Transverse colon (tissue), 4 donors: ENCODE data around the gene TUBB2B.

Experiments used
- EP300 ChIP-seq: sonication (generic); formaldehyde crosslinking; IDR thresholded peaks from one replicate; pipeline ENCODE4 v1.6.1; 2017; ENCODE audit warnings: antibody characterized with exemption, low read depth
- POLR2A ChIP-seq: fragments of 450-650 bp; IDR thresholded peaks from one replicate; pipeline ENCODE4 v1.6.1; 2016; ENCODE audit warnings: antibody characterized with exemption, mild to moderate bottlenecking, moderate library complexity
- POLR2AphosphoS5 ChIP-seq, 3 donors: sonication (generic); formaldehyde crosslinking; IDR thresholded peaks; one replicate each; pipeline ENCODE4 v1.6.1; 2016; ENCODE audit warnings: antibody characterized with exemption in 3 of 3
- TF ChIP-seq, protein P1 (sequence below), 5 experiments: fragments of 200-600 bp in 3 of 5; fragments of 450-650 bp in 2 of 5; sonication (generic) in 3 of 5; IDR thresholded peaks; 1 replicate in 2 of 5; 2 replicates in 3 of 5; pipeline ENCODE4 v1.5.1; 2016 to 2017; ENCODE audit warnings: antibody characterized with exemption in 5 of 5, inconsistent platforms in 3 of 5, mild to moderate bottlenecking in 2 of 5, moderate library complexity in 1 of 5

DNA sequence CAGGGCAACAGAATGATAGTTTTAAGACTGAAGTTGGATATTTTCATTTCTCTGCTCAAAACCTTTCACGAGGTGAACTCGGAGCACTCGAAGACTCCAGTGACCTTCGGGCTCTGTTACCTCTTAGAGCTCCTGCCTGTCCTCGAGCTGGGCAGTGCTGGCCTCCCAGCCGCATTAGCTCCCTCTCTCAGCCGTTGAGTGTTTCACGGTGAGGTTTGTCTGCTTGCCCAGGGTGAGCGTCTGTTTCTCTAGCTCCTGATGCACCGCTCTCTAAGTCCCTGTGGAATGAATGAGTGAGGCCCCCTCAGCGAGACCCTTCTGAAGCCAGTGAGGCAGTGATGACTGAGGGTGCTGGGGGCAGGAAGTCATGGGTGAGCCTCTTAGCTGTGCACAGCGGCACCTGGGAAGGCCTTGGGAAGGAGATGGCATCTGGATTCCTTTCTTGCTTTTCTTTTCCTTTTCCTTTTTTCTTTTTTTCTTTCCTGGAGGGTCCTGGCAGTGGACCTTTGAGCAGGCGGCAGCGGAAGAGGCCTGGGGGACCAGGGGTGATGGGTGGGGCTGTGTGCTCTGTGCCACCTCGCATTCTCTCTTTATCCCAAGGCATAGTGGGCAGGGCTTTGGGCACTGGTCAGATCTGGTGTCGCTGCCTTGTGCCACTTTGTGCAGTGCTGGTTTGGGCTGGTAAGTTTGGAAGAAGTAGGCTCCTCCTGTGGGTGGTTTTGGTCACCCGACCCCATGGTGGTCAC, 33.5 kb upstream of the TUBB2B start:
- TF ChIP-seq, protein P1, sequence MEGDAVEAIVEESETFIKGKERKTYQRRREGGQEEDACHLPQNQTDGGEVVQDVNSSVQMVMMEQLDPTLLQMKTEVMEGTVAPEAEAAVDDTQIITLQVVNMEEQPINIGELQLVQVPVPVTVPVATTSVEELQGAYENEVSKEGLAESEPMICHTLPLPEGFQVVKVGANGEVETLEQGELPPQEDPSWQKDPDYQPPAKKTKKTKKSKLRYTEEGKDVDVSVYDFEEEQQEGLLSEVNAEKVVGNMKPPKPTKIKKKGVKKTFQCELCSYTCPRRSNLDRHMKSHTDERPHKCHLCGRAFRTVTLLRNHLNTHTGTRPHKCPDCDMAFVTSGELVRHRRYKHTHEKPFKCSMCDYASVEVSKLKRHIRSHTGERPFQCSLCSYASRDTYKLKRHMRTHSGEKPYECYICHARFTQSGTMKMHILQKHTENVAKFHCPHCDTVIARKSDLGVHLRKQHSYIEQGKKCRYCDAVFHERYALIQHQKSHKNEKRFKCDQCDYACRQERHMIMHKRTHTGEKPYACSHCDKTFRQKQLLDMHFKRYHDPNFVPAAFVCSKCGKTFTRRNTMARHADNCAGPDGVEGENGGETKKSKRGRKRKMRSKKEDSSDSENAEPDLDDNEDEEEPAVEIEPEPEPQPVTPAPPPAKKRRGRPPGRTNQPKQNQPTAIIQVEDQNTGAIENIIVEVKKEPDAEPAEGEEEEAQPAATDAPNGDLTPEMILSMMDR (IDR thresholded peaks at IDR 0.05), result no peak
- TF ChIP-seq POLR2A, result no peak
- TF ChIP-seq POLR2AphosphoS5 (IDR thresholded peaks at IDR 0.05), result no peak
- TF ChIP-seq EP300, result no peak
